Astrocyte (in vitro differentiated cells and primary cell): Measurements from ENCODE around the gene IGSF6.

Source experiments
- EZH2 ChIP-seq: IDR thresholded peaks from 2 replicates; pipeline ENCODE4 v1.6.1; 2012; ENCODE audit warnings: mild to moderate bottlenecking, low read length, inconsistent platforms; ENCODE audit not compliant: insufficient read depth
- TF ChIP-seq, protein P1 (sequence below): IDR thresholded peaks from 2 replicates; pipeline ENCODE4 v1.5.1; 2011; ENCODE audit warnings: low read depth, mild to moderate bottlenecking, inconsistent platforms, low read length, moderate library complexity; ENCODE audit not compliant: insufficient read depth

DNA sequence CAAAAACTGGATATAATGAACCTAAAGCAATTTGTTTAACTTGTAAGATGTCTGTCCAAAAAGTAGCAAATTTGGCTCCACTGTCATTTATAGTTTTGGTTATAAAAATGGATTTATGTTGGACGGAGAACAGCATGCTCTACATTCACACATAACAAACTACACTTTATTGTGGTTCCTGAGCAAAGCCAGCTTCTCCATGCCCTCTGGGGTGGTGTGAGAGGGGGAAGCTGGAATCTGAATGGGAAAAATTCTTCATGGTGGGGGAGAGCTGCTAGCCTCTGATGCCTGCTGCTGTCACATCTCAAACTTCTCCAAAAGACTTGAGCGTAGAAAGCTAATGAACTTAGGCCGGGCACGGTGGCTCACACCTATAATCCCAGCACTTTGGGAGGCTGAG, 62.9 kb downstream of the IGSF6 start:
- TF ChIP-seq, protein P1, sequence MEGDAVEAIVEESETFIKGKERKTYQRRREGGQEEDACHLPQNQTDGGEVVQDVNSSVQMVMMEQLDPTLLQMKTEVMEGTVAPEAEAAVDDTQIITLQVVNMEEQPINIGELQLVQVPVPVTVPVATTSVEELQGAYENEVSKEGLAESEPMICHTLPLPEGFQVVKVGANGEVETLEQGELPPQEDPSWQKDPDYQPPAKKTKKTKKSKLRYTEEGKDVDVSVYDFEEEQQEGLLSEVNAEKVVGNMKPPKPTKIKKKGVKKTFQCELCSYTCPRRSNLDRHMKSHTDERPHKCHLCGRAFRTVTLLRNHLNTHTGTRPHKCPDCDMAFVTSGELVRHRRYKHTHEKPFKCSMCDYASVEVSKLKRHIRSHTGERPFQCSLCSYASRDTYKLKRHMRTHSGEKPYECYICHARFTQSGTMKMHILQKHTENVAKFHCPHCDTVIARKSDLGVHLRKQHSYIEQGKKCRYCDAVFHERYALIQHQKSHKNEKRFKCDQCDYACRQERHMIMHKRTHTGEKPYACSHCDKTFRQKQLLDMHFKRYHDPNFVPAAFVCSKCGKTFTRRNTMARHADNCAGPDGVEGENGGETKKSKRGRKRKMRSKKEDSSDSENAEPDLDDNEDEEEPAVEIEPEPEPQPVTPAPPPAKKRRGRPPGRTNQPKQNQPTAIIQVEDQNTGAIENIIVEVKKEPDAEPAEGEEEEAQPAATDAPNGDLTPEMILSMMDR: no peak
- no peak for TF ChIP-seq EZH2
